Stimulated activated CD8-positive, alpha-beta memory T cell treated with anti-CD3 and anti-CD28 coated beads, Interleukin-15, amount 100 ng/mL, for 48 hours (primary cell): ENCODE measurements around the gene BCKDHA.
"Not testable (repeated sequence)": the region's sequence is repeated elsewhere in the genome, so short reads cannot be mapped to it uniquely, and the experiment has no call there.

ENCODE experiments used
- DNase-seq, 2 donors: peaks; one replicate each; pipeline ENCODE4 v3.0.0-alpha.2; 2020; ENCODE audit warnings: low read depth in 2 of 2

Gene BCKDHA

DNA sequence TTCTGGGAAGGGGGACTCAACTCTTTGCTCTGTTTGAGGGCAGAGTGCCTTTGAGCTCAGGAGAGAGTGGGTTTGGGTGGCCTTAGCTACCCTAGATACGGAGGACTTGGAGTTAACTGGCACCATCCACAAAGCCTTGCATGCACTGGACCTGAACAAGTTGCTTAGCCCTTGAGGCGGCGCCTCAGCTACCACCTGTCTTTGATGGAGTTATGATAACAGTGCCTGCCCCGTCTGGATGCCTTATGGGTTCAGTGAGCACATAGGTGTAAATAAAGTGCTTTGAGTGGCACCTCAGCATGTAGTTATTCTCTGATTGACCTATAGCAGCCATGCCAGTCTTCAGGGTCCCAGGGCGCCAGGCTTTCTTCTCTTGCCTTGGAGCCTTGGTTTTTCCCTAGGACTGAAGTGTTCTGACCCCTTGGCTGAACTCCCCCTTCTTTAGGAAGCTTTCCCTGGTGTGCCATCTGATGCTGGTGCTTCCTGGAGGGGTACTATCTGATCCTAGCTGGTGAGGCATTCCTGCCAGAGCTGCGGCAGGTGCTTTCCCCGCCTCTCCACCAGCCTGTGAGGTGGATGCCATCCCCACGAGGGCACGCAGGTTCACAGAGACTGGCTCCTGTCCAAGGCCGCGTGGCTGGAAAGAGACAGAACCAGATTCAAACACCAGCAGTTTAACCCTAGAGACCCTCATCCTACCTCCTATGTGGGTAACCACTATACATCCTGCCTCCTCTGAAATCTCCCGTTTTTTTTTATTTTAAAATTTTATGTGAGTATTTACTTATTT, 5.8 kb downstream of the BCKDHA start:
- DNase-seq: no peak

DNA sequence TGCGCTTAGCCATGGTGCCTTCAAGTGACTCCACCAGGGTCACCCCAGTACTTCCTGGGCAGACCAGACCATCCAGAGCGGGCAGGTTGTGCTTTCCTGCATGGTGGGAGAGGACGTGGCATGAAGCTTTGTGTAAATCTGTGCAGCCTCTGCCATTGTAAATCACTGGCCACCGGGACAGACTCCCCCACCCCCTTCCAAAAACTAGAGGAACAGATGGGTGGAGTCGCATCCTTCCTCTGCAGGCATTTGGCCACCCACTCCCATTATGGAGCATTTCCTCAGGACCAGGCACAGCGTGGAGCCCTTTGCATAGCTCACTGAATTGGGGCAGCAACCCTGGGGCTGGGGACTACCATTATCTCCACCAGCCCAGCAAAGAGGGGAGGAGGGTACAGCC, 8.2 kb downstream of the BCKDHA start:
- DNase-seq: no peak

DNA sequence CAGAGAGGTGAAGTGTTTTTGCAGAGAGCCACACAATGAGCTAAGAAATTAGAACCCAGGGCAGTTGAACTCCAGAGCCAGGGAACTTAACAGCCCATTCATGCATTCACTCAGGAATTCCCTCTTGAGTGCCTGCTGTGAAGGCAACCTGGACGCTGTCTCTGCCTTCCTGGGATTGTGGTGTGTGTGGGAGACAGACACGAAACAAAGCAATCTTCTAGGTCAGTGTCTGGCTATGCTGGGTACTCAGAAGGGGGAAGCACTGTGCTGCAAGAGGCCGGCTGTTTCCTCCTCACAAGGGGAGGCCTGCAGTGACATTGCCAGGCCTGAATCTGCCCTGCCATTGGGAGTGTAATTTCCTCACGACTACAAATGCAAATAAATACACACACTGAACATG, 9.7 kb downstream of the BCKDHA start:
- DNase-seq: no peak

DNA sequence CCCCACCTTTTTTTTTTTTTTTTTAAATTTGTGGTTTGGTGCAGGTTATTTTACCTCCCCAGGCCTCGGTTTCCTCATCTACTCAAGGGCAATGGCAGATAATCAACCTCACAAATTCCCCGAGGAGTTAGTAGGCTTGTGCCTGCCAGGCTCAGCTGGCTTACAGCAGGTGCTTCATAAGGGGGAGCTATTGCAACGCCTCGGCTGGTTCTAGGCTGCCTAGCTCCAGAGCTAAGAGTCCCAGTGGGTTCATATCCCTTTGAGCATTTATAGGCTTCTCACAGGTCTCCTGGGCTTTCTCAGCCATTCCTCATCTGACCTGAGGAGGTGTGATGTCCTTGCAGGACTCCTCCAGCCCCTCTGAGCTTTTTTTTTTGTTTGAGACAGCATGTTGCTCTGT, 10.6 kb downstream of the BCKDHA start:
- no peak for DNase-seq

DNA sequence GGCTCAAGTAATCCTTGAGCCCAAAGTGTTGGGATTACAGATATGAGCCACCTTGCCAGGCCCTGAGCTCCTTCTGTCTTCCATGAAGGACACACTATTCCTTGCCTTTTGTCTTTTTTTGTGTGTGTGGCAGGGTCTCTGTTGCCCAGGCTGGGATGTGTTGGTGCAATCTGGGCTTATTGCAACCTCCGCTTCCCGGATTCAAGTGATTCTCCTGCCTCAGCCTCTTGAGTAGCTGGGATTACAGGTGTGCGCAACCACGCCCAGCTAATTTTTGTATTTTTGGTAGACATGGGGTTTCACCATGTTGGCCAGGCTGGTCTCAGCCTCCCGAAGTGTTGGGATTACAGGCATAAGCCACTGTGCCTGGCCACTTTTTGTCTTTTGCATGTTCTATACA, 11.2 kb downstream of the BCKDHA start:
- DNase-seq: not testable (repeated sequence)

DNA sequence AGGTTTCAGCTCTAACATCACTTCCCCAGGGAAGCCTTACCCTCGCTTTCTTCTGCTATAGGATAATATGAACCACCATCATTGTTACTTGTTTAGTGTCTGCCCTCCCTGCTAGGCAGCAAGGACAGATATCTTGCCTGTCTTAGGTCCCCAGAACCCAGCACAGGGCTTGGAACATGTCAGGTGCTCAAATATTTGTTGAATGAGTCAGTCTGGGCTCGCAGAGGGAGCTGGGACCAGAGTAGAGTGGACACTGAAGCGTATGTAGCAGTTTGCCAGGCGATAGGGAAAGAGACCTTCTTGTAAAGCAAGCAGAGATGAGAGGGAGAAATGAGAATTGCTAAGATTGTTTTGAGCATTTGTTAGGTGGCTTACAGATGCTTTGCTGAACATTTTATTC, 11.7 kb downstream of the BCKDHA start:
- no peak for DNase-seq

DNA sequence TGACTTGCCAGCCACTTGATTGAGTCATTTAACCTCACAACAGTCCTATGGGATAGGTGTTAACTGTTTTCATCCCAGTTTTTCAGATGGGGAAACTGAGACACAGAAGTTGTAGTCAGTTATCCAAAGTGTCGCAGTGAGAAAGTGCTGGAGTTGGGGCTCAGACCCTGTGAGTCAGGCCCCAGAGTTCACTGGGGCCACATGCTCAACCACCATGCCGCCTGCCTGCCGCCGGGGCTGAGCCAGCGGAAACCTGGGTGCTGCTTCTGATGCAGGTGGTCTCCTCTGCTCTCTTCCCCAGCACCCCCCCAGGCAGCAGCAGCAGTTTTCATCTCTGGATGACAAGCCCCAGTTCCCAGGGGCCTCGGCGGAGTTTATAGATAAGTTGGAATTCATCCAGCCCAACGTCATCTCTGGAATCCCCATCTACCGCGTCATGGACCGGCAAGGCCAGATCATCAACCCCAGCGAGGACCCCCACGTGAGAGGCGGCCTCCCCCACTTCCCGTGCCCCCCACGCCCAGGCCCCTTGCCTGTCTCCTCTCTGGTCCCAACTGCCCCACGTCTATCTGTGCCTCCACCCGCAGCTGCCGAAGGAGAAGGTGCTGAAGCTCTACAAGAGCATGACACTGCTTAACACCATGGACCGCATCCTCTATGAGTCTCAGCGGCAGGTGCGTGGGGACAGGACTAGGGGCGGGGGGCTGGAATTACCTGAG, 12.9 kb downstream of the BCKDHA start:
- no peak for DNase-seq

DNA sequence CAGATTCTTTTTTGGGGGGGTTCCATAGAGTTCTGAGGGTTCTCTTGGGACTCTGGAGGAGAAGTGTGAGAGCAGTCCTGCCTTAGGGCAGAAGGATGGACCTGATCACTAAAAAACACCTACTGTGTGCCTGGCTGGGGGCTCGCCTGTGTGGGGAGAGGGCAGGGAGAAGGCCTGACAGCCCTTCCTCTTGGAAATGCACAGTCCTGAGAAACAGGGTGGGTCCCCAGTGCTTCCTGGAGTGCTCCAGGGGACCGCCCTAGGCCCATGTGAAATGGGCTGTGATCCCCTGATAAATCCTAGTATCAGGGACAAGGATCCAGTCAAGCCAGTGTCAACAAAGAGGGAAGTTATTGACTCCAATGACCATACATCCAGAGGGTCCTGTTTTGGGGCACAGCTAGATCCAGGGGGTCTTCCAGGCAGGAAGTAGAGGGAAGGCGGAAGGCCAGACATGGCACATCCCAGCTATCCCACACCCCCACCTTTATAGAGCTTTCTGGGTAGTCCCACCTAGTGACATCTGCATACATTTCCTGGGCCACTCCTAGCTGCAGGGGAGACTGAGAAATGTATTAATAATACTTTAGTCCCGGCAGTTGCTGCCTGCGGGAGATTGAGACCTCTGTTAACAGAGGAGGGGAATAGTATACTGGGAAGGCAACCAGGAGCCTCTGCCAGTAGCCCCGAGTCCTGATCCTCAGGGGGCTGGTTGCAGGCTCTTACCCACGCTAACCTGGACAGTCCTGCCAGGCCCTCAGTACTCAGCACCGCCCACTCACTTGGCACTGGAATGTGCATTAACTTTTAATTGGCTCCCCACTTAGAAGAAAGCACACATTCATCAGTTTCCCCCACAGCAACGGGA, 13.7 kb downstream of the BCKDHA start:
- no peak for DNase-seq

DNA sequence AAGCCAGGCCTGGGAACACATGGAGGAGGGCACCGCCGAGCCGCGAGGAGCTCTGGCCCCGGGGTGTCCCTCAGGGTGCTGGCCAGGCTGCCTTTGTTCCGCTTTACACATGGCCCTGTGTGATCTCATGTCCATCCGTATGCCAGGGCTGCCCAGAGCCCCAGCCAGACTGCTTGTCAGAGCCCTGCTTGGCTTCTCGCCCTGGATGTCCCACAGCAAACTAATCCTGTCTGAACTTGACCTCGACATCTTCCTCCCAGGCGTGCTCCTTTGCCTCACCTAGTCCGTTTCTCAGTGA, 14.3 kb downstream of the BCKDHA start:
- DNase-seq: no peak

DNA sequence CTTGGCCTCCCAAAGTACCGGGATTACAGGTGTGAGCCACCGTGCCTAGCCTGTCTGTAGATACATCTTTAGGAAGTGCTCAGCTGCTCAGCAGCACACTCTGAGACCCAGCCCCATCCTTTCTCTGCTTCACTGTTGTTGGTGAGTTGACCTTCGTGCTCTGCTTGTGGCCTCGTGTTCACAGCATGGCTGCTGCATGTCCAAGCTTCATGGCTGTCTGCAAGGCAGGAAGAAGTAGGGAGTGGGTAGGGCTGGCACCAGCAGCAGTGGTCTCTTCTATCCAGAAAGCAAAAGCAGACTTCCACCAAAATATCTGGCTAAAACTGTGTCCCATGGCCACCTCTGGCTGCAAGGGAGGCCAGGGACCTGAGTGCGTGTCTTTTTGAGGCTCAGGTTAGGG, 15.3 kb downstream of the BCKDHA start:
- no peak for DNase-seq

DNA sequence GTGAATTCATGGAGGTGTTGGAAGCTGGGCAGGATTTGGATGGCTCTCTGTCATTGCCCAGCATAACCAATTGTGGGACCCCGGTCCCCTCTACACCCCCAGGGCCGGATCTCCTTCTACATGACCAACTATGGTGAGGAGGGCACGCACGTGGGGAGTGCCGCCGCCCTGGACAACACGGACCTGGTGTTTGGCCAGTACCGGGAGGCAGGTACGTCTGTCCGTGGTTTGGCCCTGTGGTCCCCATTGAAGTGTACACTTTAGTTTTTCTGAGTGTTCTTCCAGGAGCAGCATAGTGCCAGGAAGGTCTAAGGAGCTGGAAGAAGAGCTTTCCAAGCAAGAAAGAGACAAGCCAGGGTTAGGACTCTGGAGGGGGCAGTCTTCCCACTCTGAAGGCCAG, 16.3 kb downstream of the BCKDHA start:
- no peak for DNase-seq

DNA sequence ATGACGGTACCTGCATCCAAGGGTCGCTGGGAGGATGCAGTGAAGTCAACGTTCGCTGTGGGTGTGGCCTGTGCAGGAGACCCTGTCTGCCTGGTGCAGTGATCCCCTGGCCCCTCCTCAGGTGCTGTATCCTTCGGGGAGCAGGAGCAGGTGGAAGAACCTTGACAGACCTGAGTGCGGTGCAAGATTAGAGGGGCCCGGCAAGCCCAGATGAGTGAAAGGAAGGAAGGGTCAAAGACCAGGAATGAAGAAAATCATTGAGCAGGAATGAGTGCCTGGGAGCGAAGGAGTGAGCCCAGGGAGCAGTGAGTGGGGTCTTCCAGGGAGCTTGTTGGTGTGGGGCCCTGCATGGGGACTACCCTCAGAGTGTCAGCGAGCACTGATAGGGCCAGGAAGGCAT, 16.8 kb downstream of the BCKDHA start:
- DNase-seq: no peak

DNA sequence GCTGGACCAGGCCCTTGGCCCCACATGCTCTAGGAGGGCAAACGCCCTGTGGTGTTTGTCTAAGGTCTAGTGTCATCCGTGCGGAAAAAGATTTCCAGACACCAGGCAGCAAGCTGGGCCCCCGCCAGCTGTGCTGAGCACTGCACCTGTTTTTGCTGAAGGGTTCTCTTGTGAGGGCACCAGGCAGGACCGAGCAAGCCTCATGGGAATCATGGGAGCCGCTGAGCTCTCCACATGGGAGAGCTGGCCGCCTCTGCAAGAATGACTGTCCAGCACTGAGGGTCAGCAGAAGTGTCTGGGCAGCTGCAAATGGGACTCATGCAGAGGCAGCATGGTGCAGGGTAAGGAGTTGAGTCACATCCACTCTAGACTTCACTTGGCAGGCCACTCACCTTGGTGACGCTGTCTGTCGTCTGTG, 17.5 kb downstream of the BCKDHA start:
- no peak for DNase-seq

DNA sequence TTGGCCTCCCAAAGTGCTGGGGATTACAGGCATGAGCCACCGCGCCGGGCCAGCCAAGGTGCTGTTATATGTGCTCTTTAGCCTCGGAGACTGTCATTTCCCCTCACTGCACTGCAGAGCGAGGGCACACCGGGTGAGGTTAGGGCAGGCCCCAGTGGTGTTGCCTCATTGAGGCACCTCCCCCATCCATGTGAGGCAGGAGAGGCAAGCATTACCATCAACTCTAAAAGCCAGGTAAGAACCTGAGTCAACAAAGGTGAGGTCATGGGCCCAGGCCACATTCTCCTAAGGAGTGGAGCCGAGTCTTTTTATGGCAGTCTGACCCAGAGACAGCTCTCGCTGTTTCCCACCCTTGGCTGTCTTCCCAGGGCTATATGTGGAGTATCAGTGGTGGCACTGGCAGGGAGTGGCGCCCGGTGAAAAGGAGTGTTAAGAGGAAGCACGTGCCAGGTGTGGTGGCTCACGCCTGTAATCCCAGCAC, 18.6 kb downstream of the BCKDHA start:
- no peak for DNase-seq

DNA sequence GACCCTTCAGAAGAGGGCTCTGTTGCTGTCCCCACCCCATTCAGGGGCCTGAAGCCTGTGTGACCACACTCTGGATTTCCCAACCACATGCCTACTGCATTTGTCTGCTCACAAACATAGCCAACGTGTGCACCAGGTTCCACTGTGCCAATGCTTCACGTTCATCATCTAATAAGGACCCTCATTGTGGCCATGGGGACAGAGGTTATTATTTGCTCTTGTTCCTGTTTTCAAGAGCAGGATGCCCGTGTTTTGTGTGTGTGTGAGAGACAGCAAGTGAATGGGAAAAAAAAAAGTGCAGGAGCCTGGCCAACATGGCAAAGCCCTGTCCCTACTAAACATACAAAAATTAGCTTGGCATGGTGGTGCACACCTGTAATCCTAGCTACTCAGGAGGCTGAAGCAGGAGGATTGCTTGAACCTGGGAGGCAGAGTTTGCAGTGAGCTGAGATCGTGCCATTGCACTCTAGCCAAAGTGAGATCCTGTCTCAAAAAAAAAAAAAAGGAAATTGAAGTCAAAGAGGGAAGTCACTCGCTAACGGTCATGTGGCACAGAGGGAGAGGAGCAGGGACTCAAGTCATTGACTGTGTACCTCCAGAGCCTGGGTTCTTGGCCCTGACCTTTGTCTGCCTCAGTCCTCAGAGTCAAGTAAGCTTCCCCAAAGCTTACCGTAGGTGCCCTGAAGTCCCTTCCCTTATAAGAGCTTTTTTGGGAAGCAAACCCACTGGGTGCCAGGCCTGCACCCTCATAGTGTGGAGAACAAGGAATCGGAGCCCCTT, 22.7 kb downstream of the BCKDHA start:
- DNase-seq: no peak

DNA sequence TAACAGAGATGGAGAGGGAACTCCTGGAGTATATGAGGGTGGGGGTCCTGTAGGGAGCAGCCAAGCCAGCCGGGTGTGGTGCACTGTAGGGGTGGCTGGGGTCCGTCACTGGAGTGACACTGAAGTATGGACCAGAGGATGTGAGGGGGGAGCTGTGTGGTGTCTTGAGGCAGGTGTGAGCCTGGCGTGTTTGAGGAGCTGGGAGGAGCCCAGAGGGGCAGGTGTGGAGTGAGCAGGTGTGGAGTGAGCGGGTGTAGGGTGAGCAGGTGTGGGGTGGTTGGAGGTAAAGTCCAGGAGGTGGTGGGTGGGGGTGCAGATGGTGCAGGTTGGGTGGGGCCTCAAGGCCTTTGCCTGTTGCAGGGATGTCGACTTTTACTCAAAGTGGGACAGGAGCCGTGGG, 23.7 kb downstream of the BCKDHA start:
- DNase-seq: no peak

DNA sequence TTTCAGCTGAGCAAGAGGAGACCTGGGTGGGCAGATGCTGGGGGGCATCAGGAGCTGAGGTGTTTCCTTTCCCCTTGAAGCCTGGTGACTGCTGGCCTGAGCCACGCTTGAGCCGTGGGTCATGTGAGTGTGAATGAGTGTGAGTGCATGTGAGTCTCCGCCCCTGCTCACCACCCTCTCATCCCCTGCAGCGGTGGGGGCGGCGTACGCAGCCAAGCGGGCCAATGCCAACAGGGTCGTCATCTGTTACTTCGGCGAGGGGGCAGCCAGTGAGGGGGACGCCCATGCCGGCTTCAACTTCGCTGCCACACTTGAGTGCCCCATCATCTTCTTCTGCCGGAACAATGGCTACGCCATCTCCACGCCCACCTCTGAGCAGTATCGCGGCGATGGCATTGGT, 24.4 kb downstream of the BCKDHA start:
- no peak for DNase-seq

DNA sequence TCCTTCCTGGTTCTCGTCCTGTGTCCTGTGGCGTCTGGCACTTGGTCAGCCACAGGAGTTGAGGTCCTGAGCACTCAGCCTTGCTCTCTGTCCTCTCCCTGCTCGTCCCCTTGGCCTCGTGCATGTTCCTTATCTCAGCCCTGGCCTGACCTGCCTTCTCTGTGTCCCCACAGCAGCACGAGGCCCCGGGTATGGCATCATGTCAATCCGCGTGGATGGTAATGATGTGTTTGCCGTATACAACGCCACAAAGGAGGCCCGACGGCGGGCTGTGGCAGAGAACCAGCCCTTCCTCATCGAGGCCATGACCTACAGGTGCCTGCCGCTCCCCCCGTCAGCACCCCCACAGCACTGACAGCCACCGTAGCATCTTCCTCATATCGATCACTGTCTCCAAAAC, 24.8 kb downstream of the BCKDHA start:
- DNase-seq: no peak

DNA sequence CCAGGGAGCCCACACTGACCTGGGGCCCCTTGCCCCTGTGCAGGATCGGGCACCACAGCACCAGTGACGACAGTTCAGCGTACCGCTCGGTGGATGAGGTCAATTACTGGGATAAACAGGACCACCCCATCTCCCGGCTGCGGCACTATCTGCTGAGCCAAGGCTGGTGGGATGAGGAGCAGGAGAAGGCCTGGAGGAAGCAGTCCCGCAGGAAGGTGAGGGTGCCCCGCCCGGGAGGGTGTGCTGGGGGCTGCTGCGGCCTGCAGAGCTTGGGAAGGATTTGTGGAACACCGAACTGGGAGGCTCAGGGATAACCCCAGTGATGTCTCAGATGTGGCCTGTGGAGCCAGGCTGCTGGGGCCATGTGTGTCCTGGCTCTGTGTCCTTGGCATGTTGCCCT, 25.3 kb downstream of the BCKDHA start:
- no peak for DNase-seq

DNA sequence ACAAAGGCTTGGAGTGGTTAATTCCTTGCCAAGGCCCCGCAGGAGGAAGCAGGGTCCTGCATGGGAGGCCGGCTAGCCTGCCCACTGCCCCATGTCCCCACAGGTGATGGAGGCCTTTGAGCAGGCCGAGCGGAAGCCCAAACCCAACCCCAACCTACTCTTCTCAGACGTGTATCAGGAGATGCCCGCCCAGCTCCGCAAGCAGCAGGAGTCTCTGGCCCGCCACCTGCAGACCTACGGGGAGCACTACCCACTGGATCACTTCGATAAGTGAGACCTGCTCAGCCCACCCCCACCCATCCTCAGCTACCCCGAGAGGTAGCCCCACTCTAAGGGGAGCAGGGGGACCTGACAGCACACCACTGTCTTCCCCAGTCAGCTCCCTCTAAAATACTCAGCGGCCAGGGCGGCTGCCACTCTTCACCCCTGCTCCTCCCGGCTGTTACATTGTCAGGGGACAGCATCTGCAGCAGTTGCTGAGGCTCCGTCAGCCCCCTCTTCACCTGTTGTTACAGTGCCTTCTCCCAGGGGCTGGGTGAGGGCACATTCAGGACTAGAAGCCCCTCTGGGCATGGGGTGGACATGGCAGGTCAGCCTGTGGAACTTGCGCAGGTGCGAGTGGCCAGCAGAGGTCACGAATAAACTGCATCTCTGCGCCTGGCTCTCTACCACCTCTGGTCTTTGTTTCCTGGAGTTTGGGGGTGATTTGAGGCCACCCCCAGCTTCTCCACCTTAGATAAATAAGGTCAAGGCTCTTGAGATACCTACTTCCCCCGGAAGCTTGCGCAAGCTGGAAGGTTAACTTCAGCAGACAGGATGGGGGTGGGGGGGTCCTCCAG, 26.9 kb downstream of the BCKDHA start:
- no peak for DNase-seq
